SK-N-SH (cell line): ENCODE data around the gene DUS4L. TPM values are rescaled to one million over a fixed set of nuclear protein-coding genes. Genes with fewer than 3 reads are reported as not detected.

ENCODE experiments used
- CTCF ChIA-PET: fragments of 300-600, 350-600 bp; formaldehyde crosslinking; extraction: SDS; loops from one replicate; lab custom pipeline; 2021; lab: Yijun Ruan, JAX
- POLR2A ChIA-PET: fragments of 350-600 bp; sonication (Branson Sonifier 250); formaldehyde crosslinking; extraction: SDS; loops from one replicate; lab custom pipeline; 2020; ENCODE audit warnings: antibody characterized with exemption, inconsistent platforms; lab: Yijun Ruan, JAX
- DNase-seq: peaks from one replicate; pipeline ENCODE4 v3.0.0; 2012
- H2AFZ ChIP-seq: fragments of 200-600 bp; sonication (generic); 2 replicates; pipeline ENCODE4 v1.8.1; 2016; ENCODE audit warnings: antibody characterized with exemption, mild to moderate bottlenecking, low read depth
- H3F3A ChIP-seq: fragments of 200-600 bp; sonication (generic); replicated peaks from 2 replicates; pipeline ENCODE3; 2016; ENCODE audit warnings: antibody characterized with exemption, mild to moderate bottlenecking; ENCODE audit not compliant: insufficient read depth
- H3K27ac ChIP-seq, 2 experiments: fragments of 200-500 bp in 1 of 2; fragments of 200-600 bp in 1 of 2; sonication (Bioruptor generic) in 1 of 2; sonication (generic), shearing (Covaris generic) in 1 of 2; 2 replicates each; pipeline versions ENCODE4 v1.5.1 to v1.6.1; 2014 to 2016; ENCODE audit warnings: low read depth in 2 of 2, inconsistent platforms in 1 of 2, low read length in 1 of 2, mild to moderate bottlenecking in 1 of 2, mixed read lengths in 1 of 2
- H3K27me3 ChIP-seq: fragments of 200-600 bp; sonication (generic), shearing (Covaris generic); 2 replicates; pipeline ENCODE4 v1.6.1; 2016; ENCODE audit warnings: mixed run types; ENCODE audit not compliant: insufficient read depth
- H3K36me3 ChIP-seq, 2 experiments: fragments of 200-500 bp in 1 of 2; fragments of 200-600 bp in 1 of 2; sonication (Bioruptor generic) in 1 of 2; sonication (generic) in 1 of 2; replicated peaks in 1 of 2; 2 replicates each; pipeline versions ENCODE3 to v1.5.1; 2014 to 2016; ENCODE audit warnings: low read length in 1 of 2, mild to moderate bottlenecking in 1 of 2; ENCODE audit not compliant: insufficient read depth in 2 of 2, control insufficient read depth in 1 of 2
- H3K4me1 ChIP-seq, 2 experiments: fragments of 200-500 bp in 1 of 2; fragments of 200-600 bp in 1 of 2; sonication (Bioruptor generic) in 1 of 2; sonication (generic), shearing (Covaris generic) in 1 of 2; 2 replicates each; pipeline versions ENCODE4 v1.5.1 to v1.6.1; 2014 to 2016; ENCODE audit warnings: low read depth in 1 of 2, low read length in 1 of 2, mixed run types in 1 of 2; ENCODE audit not compliant: insufficient read depth in 2 of 2, control insufficient read depth in 1 of 2
- H3K4me2 ChIP-seq: fragments of 200-600 bp; sonication (generic), shearing (Covaris generic); 2 replicates; pipeline ENCODE4 v1.6.1; 2017; ENCODE audit warnings: mixed run types
- H3K4me3 ChIP-seq, 2 experiments: fragments of 200-500 bp in 1 of 2; fragments of 200-600 bp in 1 of 2; sonication (Bioruptor generic) in 1 of 2; sonication (generic), shearing (Covaris generic) in 1 of 2; 2 replicates each; pipeline versions ENCODE4 v1.5.1 to v1.8.1; 2014 to 2016; ENCODE audit warnings: low read depth in 2 of 2, inconsistent platforms in 1 of 2, low read length in 1 of 2, mild to moderate bottlenecking in 1 of 2, mixed read lengths in 1 of 2, moderate library complexity in 1 of 2
- H3K79me2 ChIP-seq: fragments of 200-600 bp; sonication (generic); 2 replicates; pipeline ENCODE4 v1.8.1; 2017; ENCODE audit warnings: mild to moderate bottlenecking; ENCODE audit not compliant: insufficient read depth
- H3K9ac ChIP-seq: fragments of 200-600 bp; sonication (generic); 2 replicates; pipeline ENCODE4 v1.6.1; 2017; ENCODE audit warnings: mixed run types
- H3K9me2 ChIP-seq: fragments of 200-600 bp; sonication (generic); 2 replicates; pipeline ENCODE4 v1.6.1; 2017; ENCODE audit warnings: mixed run types
- H3K9me3 ChIP-seq: fragments of 200-600 bp; sonication (generic); 2 replicates; pipeline ENCODE4 v1.6.1; 2017; ENCODE audit warnings: mixed run types, mild to moderate bottlenecking, moderate library complexity
- H4K20me1 ChIP-seq: fragments of 200-600 bp; sonication (generic); 2 replicates; pipeline ENCODE4 v1.6.1; 2017; ENCODE audit warnings: mild to moderate bottlenecking, mixed run types; ENCODE audit not compliant: insufficient read depth
- ELF1 ChIP-seq: IDR thresholded peaks from 2 replicates; pipeline ENCODE4 v1.4.0; 2012
- EP300 ChIP-seq, 2 experiments: IDR thresholded peaks; 2 replicates each; pipeline versions ENCODE4 v1.4.0 to v1.6.1; 2012; ENCODE audit warnings: borderline replicate concordance in 1 of 2, low read depth in 1 of 2, low read length in 1 of 2
- FOXM1 ChIP-seq: IDR thresholded peaks from 2 replicates; pipeline ENCODE4 v1.4.0; 2012; ENCODE audit warnings: low read depth, mild to moderate bottlenecking
- GABPA ChIP-seq: IDR thresholded peaks from 2 replicates; pipeline ENCODE4 v1.4.0; 2012; ENCODE audit warnings: low read depth, mild to moderate bottlenecking
- IRF3 ChIP-seq: fragments of 150-350 bp; IDR thresholded peaks from 2 replicates; pipeline ENCODE4 v1.6.1; 2016; ENCODE audit warnings: mild to moderate bottlenecking, low read depth, low read length
- MAX ChIP-seq: IDR thresholded peaks from 2 replicates; pipeline ENCODE4 v1.4.0; 2012; ENCODE audit warnings: low read depth
- MEF2A ChIP-seq: IDR thresholded peaks from 2 replicates; pipeline ENCODE4 v1.4.0; 2012; ENCODE audit warnings: low read depth, borderline replicate concordance
- MXI1 ChIP-seq: IDR thresholded peaks from 2 replicates; pipeline ENCODE4 v1.6.1; 2012; ENCODE audit warnings: mild to moderate bottlenecking, low read depth, low read length, improper control_type of control experiment
- RAD21 ChIP-seq: IDR thresholded peaks from 2 replicates; pipeline ENCODE4 v1.6.1; 2012; ENCODE audit warnings: mild to moderate bottlenecking, low read length
- RCOR1 ChIP-seq: fragments of 150-350 bp; IDR thresholded peaks from 2 replicates; pipeline ENCODE4 v1.6.1; 2017; ENCODE audit warnings: antibody characterized with exemption, low read length
- REST ChIP-seq: IDR thresholded peaks from 2 replicates; pipeline ENCODE4 v1.6.1; 2012; ENCODE audit warnings: mild to moderate bottlenecking, low read depth, low read length, moderate library complexity
- RFX5 ChIP-seq: IDR thresholded peaks from 2 replicates; pipeline ENCODE4 v1.6.1; 2012; ENCODE audit warnings: mild to moderate bottlenecking, improper control_type of control experiment, low read length
- RXRA ChIP-seq: IDR thresholded peaks from 2 replicates; pipeline ENCODE4 v1.4.0; 2012; ENCODE audit warnings: low read depth, mild to moderate bottlenecking, borderline replicate concordance
- SIN3A ChIP-seq: IDR thresholded peaks from 2 replicates; pipeline ENCODE4 v1.6.1; 2012; ENCODE audit warnings: low read depth, mild to moderate bottlenecking, low read length, moderate library complexity, borderline replicate concordance
- SMC3 ChIP-seq: IDR thresholded peaks from 2 replicates; pipeline ENCODE4 v1.6.1; 2012; ENCODE audit warnings: low read depth, low read length, improper control_type of control experiment
- TAF1 ChIP-seq: IDR thresholded peaks from 2 replicates; pipeline ENCODE4 v1.6.1; 2012; ENCODE audit warnings: low read depth, mild to moderate bottlenecking, low read length, moderate library complexity, borderline replicate concordance
- TEAD4 ChIP-seq: IDR thresholded peaks from 2 replicates; pipeline ENCODE4 v1.4.0; 2012; ENCODE audit warnings: mild to moderate bottlenecking, borderline replicate concordance; ENCODE audit not compliant: insufficient read depth
- YY1 ChIP-seq: IDR thresholded peaks from 2 replicates; pipeline ENCODE4 v1.4.0; 2012; ENCODE audit warnings: low read depth, mild to moderate bottlenecking
- ZBTB33 ChIP-seq: IDR thresholded peaks from 2 replicates; pipeline ENCODE4 v1.4.0; 2012; ENCODE audit warnings: low read depth, borderline replicate concordance
- WGBS: methylation state at CpG from one replicate; pipeline ENCODE4 v1.1.6; 2017; ENCODE audit warnings: low lambda C conversion rate; 5-methylcytosine and 5-hydroxymethylcytosine counted together
- polyA plus RNA-seq, 3 experiments: library from polyadenylated mRNA; depleted of rRNA; stranded (reverse); fragments of >200 nt; gene quantifications; 2 replicates each; pipeline ENCODE4 v1.2.3, GENCODE V29; 2012

DUS4L gene
- polyA plus RNA-seq, 1 of the 3 experiments (the other 2 are of a cell fraction) = 9.7 TPM

GRCh38 chr7:107613439-107613838, 49.7 kb downstream of the DUS4L start:
- Histone ChIP-seq H3K4me1 (peaks cover 20 to 33% of the 10 kb centered on the region in 2 experiments), H3K27ac (peak overlapping the region; percentile 13 to 39; a peak in 2 of 4 replicates), H4K20me1 (no peaks in the 10 kb centered on the region), H3K9ac (no peak overlapping the region), H3K4me3 (no peak overlapping the region), H3K27me3 (no peaks in the 10 kb centered on the region), H3K36me3 (peaks cover 20 to 85% of the 10 kb centered on the region in 2 experiments), H3K9me3 (no peaks in the 10 kb centered on the region), H3K79me2 (0 out of 2 replicates have a peak, but pooled peaks cover 7% of the 10 kb centered on the region), H3K4me2 (no peak overlapping the region), H3F3A (peaks cover 9% of the 10 kb centered on the region), H3K9me2 (no peaks in the 10 kb centered on the region), H2AFZ (no peak overlapping the region)
- DNase-seq = no peak
- no peak for TF ChIP-seq EP300 (IDR thresholded peaks at IDR 0.05; ENCODE audit: borderline replicate concordance in 1 of 2, low read depth in 1 of 2, low read length in 1 of 2)
- no peak for TF ChIP-seq TAF1
- TF ChIP-seq SMC3 = no peak
- TF ChIP-seq ELF1 = no peak
- TF ChIP-seq REST = no peak
- TF ChIP-seq RAD21 = no peak
- TF ChIP-seq RCOR1 = no peak
- TF ChIP-seq FOXM1 = no peak
- TF ChIP-seq SIN3A = no peak
- TF ChIP-seq TEAD4 = no peak
- TF ChIP-seq MXI1 = no peak
- no peak for TF ChIP-seq ZBTB33
- no peak for TF ChIP-seq GABPA
- TF ChIP-seq YY1 = no peak
- TF ChIP-seq RFX5 = no peak
- TF ChIP-seq MEF2A = no peak
- TF ChIP-seq MAX = no peak
- TF ChIP-seq RXRA = no peak
- no peak for TF ChIP-seq IRF3
- POLR2A ChIA-PET = no interaction called here
- CTCF ChIA-PET = no interaction called here
- 90% methylated on average over 1 of the region's 1 CpG for WGBS
